K562 (cell line): Measurements from ENCODE around the gene CNOT11. TPM values are rescaled to one million over a fixed set of nuclear protein-coding genes. Genes with fewer than 3 reads are reported as not detected.

Experiments
- GABPB1 ChIP-seq: sonication (generic); formaldehyde crosslinking; IDR thresholded peaks from 2 replicates; pipeline ENCODE4 v1.8.0; 2022; ENCODE audit warnings: mild to moderate bottlenecking, missing genetic modification reagents
- NR1H2 ChIP-seq: sonication (generic); formaldehyde crosslinking; IDR thresholded peaks from 2 replicates; pipeline ENCODE4 v1.4.0; 2020; ENCODE audit warnings: mild to moderate bottlenecking, missing genetic modification reagents
- NR2F6 ChIP-seq: fragments of 450-650 bp; formaldehyde crosslinking; IDR thresholded peaks from 2 replicates; pipeline ENCODE4 v1.4.0; 2020; ENCODE audit warnings: mild to moderate bottlenecking
- POU5F1 ChIP-seq: fragments of 150-350 bp; IDR thresholded peaks from 2 replicates; pipeline ENCODE4 v1.6.1; 2014; ENCODE audit warnings: borderline replicate concordance, low read length, low read depth, mild to moderate bottlenecking; ENCODE audit not compliant: partially characterized antibody
- ZNF551 ChIP-seq: fragments of 250-450 bp; sonication (Bioruptor Pico); IDR thresholded peaks from 2 replicates; pipeline ENCODE4 v1.5.0; 2021; ENCODE audit warnings: mild to moderate bottlenecking, moderate library complexity
- polyA plus RNA-seq, 8 experiments: library from polyadenylated mRNA; depleted of rRNA in 4 of 8; stranded (reverse) in 5 of 8; unstranded in 3 of 8; fragments of >200 nt; fragmentation: Nextera tagmentation in 2 of 8; fragmentation: Illumina TruSeq in 1 of 8; extraction: Ambion mirVana in 2 of 8; extraction: Trizol in 1 of 8; gene quantifications; 2 replicates each; pipeline versions ENCODE4 v1.2.1 to v1.2.3, GENCODE V29; 2011 to 2014; ENCODE audit warnings: inconsistent platforms in 1 of 8, missing spikeins in 1 of 8
- total RNA-seq, 7 experiments: library from RNA; depleted of rRNA in 6 of 7; stranded (reverse); fragments of >200 nt in 6 of 7; fragmentation: Illumina TruSeq in 2 of 7; extraction: Trizol in 2 of 7; gene quantifications; 2 replicates each; pipeline versions ENCODE4 v1.2.1 to v1.2.3, GENCODE V29; 2011 to 2021; ENCODE audit warnings: low replicate concordance in 1 of 7
- TF ChIP-seq, protein P1 (sequence below): fragments of 250-450 bp; sonication (Bioruptor Pico); IDR thresholded peaks from 2 replicates; pipeline ENCODE4 v1.4.0; 2020; ENCODE audit warnings: mild to moderate bottlenecking, moderate library complexity, borderline replicate concordance
- TF ChIP-seq, protein P2 (sequence below), 3 experiments: fragments of 200-800 bp in 1 of 3; sonication (Bioruptor generic) in 1 of 3; sonication (generic) in 1 of 3; formaldehyde crosslinking in 1 of 3; IDR thresholded peaks; 2 replicates each; pipeline versions ENCODE4 v1.6.1 to v1.8.0; 2016 to 2022; ENCODE audit warnings: mild to moderate bottlenecking in 2 of 3, missing compliant biosample characterization in 2 of 3, missing genetic modification characterization in 2 of 3, missing genetic modification reagents in 1 of 3
- TF ChIP-seq, protein P3 (sequence below): fragments of 250-450 bp; sonication (Bioruptor Pico); IDR thresholded peaks from 2 replicates; pipeline ENCODE4 v1.5.0; 2021

Gene CNOT11
- total and polyA plus RNA-seq, 9 of the 15 experiments (the other 6 are each of a cell fraction or from before 2014, with no cell fraction given): 12.7 to 163 (median 64.2) TPM

DNA sequence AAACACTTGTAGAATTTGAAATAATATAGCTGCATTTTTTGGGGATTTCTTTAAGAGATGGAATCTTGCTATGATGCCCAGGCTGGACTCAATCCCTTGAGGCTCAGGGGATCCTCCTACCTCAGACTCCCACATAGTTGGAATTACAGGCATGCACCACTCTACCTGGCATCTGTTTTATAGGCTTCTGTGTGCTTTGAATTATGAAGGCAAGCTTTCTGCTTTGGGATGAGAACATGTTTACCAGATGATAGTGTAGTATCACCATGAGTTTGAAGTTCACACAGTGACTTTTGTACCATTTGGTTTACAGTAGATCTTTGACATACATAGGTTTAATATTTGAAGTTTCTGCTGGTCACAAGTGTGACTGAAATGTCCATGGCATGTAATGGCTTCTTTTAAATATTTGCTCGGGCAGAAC, 10.7 kb downstream of the CNOT11 start (continued):
- TF ChIP-seq, protein P1, sequence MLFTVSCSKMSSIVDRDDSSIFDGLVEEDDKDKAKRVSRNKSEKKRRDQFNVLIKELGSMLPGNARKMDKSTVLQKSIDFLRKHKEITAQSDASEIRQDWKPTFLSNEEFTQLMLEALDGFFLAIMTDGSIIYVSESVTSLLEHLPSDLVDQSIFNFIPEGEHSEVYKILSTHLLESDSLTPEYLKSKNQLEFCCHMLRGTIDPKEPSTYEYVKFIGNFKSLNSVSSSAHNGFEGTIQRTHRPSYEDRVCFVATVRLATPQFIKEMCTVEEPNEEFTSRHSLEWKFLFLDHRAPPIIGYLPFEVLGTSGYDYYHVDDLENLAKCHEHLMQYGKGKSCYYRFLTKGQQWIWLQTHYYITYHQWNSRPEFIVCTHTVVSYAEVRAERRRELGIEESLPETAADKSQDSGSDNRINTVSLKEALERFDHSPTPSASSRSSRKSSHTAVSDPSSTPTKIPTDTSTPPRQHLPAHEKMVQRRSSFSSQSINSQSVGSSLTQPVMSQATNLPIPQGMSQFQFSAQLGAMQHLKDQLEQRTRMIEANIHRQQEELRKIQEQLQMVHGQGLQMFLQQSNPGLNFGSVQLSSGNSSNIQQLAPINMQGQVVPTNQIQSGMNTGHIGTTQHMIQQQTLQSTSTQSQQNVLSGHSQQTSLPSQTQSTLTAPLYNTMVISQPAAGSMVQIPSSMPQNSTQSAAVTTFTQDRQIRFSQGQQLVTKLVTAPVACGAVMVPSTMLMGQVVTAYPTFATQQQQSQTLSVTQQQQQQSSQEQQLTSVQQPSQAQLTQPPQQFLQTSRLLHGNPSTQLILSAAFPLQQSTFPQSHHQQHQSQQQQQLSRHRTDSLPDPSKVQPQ (CRISPR knock-in tag): no peak
- no peak for TF ChIP-seq POU5F1
- no peak for TF ChIP-seq NR1H2
- TF ChIP-seq NR2F6 (CRISPR knock-in tag): no peak
- TF ChIP-seq GABPB1 (CRISPR knock-in tag): no peak
- TF ChIP-seq, protein P2, sequence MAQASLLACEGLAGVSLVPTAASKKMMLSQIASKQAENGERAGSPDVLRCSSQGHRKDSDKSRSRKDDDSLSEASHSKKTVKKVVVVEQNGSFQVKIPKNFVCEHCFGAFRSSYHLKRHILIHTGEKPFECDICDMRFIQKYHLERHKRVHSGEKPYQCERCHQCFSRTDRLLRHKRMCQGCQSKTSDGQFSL (CRISPR knock-in tag; IDR thresholded peaks at IDR 0.05): no peak
- TF ChIP-seq, protein P2 (tag; IDR thresholded peaks at IDR 0.05): no peak
- TF ChIP-seq, protein P3, sequence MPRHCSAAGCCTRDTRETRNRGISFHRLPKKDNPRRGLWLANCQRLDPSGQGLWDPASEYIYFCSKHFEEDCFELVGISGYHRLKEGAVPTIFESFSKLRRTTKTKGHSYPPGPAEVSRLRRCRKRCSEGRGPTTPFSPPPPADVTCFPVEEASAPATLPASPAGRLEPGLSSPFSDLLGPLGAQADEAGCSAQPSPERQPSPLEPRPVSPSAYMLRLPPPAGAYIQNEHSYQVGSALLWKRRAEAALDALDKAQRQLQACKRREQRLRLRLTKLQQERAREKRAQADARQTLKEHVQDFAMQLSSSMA (CRISPR knock-in tag): no peak
- TF ChIP-seq ZNF551: no peak
